DMS114 treated with DMSO at 0.1 percent for 48 hours (cell line): ENCODE data around the gene P2RY6.
"Not testable (repeated sequence)": the region's sequence is repeated elsewhere in the genome, so short reads cannot be mapped to it uniquely, and the experiment has no call there.

Source experiments
- DNase-seq: peaks from one replicate; lab custom pipeline; 2025; ENCODE audit not compliant: unreplicated experiment; lab: John Stamatoyannopoulos, UW

P2RY6 gene

GRCh38 chr11:73271936-73272679, at the start of gene P2RY6:
Gene P2RY6, plus strand, starts transcription at chr11:73272338. Its CDS starts 24,181 bp downstream, at chr11:73296519.
- no peak for DNase-seq

DNA sequence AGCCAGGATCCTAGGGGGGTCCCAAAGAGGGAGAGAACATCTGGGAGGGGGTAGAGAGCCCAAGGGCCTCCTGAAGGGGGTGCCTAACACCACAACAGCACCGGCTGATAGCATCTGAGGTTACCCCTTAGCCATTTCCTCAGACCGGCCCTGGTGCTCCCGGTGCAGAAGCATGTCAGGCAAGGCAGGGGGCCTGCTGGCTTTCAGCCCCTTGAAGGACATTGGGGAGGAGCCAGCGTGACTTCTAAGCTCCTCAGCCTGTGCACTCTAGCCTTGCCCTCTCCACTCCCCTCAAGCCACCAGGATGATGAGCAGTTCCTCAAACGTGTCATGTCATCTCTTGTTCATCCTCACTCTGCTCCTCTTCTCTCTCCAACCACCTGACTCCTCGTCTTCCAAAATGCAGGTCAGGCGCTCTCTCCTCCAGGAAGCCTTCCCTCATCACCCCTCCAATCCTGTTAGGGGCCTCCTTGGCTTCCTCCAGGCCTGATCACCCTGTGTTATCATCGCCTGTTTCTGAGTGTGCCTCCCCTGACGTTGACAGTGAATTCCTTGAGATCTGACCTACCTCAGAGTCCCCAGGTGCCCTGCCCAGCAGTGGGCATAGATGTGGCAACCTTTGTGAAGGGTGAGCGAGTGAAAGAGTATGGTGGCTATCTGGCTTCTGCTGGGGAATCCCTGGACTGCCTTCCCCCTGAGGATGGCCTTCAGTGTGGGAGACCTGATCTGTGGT, 48.0 kb upstream of the P2RY6 start:
- DNase-seq: no peak

GRCh38 chr11:73225001-73225686, 47.0 kb upstream of the P2RY6 start:
- no peak for DNase-seq

- no peak for DNase-seq
Observed at GRCh38 chr11:73225851-73226250, 46.3 kb upstream of the P2RY6 start.

DNA sequence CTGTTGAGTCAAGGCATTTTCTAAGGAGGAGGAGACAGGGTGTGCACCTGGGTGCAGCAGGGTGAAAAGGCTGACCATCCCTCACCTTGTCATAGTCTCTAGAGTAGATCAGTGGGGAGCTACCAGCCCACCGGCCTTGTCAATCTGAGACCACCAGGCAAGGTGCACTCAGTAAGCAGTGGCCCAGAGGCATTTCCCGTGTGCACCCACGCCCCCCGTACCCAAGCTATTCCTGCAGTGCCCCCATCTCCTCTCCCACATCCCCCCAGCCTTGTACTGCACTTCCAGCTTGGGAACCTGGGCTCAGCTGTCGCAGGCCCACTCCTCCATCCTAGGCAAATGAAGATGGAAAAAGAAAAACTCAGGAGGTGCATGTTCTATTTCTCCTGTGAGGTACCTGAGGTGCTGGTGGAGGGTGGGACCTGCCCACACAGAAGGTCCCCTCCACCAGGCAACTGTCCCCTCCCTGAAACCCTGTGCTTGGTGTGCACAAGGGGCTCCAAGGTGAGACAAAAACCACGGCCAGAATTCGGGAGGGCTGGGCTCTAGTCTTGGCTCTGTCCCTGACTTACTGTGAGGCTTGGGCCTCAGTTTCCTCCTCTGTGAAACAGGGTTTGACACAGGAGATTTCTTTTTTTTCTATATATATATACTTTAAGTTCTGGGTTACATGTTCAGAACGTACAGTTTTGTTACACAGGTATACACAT, 45.7 kb upstream of the P2RY6 start:
- DNase-seq: no peak

- DNase-seq: no peak
Observed at GRCh38 chr11:73227571-73228211, 44.4 kb upstream of the P2RY6 start.

- DNase-seq: no peak
Observed at GRCh38 chr11:73228268-73229134, 43.6 kb upstream of the P2RY6 start.

DNA sequence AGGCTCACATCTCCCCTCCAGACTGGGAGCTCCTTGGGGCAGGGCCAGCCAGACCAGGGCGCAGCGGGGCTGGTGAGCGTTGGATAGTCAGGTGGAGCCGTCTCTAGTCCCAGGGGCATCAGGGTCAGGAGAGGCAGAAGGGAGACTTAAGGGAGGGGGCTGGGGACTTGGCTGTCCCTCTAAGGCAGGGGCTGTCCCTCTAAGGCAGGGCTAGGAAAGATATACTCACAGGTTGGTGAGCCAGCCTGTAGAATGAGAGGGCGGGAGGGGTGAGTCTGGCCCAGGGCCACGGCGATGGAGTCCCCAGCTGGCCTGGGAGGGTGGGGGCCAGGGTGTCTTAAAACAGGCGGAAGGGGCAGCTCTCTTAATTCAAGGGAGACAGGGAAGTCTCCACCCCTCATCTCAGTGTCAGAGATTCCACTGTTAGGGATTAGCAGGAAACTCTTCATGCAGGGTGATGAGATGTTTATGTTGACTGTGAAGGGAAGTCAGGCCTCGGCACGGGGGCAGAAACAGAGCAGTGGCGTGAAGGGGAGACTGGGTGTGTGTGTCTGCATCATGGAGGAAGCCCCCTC, 42.7 kb upstream of the P2RY6 start:
- no peak for DNase-seq

- DNase-seq: no peak
Observed at GRCh38 chr11:73229896-73230875, 42.0 kb upstream of the P2RY6 start.

GRCh38 chr11:73230931-73231330, 41.2 kb upstream of the P2RY6 start:
- DNase-seq: no peak

DNA sequence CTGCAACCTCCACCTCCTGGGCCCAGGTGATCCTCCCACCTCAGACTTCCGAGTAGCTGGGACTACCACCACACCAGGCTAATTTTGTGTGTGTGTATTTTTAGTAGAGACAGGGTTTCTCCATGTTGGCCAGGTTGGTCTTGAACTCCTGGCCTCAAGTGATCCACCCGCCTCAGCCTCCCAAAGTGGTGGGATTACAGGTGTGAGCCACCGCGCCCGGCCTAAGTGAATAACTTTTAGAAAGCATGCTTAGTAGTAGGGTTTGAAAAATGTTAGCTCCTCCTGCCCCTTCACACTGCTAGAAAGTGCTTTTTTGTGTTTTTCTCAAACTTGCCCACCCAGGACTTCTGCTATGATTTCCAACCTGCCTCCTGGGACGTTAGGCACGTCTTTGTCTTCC, 39.7 kb upstream of the P2RY6 start:
- DNase-seq: not testable (repeated sequence)

GRCh38 chr11:73233211-73233610, 38.9 kb upstream of the P2RY6 start:
- DNase-seq: no peak

DNA sequence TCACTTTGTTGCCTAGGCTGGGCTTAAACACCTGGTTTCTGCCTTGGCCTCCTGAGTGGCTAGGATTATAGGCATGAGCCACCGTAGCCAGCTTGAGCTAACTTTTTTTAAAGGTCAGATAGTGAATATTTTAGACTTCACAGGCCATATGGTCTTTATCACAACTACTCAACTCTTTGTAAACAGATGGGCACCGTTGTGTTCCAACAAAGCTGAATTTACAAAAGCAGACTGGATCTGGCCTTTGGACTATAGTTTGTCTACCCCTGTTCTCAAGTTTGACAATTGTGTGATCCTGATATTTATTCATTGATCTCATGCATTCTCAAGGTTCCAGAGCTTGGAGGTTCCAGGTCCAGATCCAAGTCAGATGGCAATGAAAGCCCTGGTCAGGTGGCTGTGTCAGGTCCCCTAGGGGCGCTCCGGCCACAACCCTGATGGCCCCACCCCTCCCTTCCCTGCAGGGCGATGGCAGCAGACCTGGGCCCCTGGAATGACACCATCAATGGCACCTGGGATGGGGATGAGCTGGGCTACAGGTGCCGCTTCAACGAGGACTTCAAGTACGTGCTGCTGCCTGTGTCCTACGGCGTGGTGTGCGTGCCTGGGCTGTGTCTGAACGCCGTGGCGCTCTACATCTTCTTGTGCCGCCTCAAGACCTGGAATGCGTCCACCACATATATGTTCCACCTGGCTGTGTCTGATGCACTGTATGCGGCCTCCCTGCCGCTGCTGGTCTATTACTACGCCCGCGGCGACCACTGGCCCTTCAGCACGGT, 38.3 kb upstream of the P2RY6 start:
- DNase-seq: no peak

GRCh38 chr11:73234471-73235181, 37.5 kb upstream of the P2RY6 start:
- no peak for DNase-seq

DNA sequence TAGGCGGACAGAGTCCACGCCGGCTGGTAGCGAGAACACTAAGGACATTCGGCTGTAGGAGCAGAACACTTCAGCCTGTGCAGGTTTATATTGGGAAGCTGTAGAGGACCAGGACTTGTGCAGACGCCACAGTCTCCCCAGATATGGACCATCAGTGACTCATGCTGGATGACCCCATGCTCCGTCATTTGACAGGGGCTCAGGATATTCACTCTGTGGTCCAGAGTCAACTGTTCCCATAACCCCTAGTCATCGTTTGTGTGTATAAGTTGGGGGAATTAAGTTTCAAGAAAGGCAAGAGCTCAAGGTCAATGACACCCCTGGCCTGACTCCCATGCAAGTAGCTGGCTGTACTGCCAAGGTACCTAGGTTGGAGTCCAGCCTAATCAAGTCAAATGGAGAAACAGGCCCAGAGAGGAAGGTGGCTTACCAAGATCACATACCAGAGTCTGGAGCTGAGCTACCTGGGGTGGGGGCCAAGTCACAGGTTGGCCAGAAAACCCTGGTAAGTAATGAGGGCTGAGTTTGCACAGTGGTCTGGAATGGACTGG, 36.8 kb upstream of the P2RY6 start:
- no peak for DNase-seq

DNA sequence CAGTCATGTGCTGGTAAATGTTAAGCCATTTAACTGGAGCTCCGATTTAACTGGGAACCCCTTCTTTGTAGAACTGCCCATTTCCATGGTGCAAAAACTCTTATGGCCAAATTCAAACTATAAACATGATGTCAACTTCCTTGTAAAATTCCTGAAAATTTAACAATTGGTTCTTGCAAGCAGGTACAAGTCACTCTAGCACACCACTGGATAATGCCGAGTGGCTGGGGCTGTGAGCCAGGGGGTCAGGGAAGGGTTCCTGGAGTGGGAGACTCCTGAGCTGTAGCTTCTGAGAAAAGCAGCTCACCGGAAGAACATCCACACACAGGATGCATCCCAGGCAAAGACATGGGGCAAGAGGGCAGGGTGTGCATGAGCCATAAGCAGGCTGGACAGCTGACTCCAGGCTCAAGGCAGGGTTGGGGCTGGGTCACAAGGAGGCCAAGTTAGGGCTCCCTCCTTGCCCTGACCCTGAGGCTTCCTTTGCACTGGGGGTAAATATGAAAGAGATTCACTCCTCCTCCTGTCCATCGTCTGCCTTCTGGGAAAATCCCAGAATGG, 35.9 kb upstream of the P2RY6 start:
- DNase-seq: no peak
